ENCODE results near the gene TSKU.

GRCh38 chr11:76837696-76838677 is 54.8 kb downstream of the TSKU start:
- no peak for TF ChIP-seq EZH2phosphoT487 (IDR thresholded peaks at IDR 0.05; ENCODE audit: insufficient read depth, low read depth)
- no peak for TF ChIP-seq EZH2 (IDR thresholded peaks at IDR 0.05; ENCODE audit: insufficient read depth, poor library complexity, severe bottlenecking)
